Measurements from ENCODE around the gene JARID2.

Gene JARID2

DNA sequence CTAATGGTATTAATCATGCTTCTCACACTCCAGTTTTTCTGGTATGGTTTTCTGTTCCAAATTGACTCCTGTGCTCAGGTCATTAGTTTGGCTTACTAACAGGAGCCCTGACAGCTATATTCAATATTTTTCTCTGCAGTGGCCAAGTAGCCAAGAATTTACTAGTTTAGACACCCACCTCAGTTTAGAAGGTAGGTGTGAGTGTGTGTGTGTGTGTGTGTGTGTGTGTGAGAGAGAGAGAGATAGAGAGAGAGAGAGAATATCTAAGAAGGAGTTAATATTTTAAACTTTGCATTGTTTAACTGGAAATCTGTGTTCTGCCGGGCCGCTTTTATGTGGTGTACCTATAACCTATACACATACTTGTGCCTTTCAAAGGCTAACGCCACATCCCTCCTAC lies 18.5 kb downstream of the JARID2 start:
- FAIRE-seq (no peak), DNase-seq (ENCODE audit: insufficient read length, low spot score) (no peak)
- TF ChIP-seq TAF1 (IDR thresholded peaks at IDR 0.05; ENCODE audit: low read depth, low read length): no peak
- TF ChIP-seq POU2F2 (IDR thresholded peaks at IDR 0.05; ENCODE audit: low read depth, low read length): no peak
- no peak for TF ChIP-seq POLR2AphosphoS5 (IDR thresholded peaks at IDR 0.05; ENCODE audit: low read depth, low read length)
- TF ChIP-seq PAX5 (IDR thresholded peaks at IDR 0.05; ENCODE audit: insufficient read depth, low read length, severe bottlenecking): no peak
- TF ChIP-seq POLR2A (IDR thresholded peaks at IDR 0.05; ENCODE audit: low read depth, low read length): no peak
- no peak for TF ChIP-seq SPI1 (IDR thresholded peaks at IDR 0.05; ENCODE audit: low read depth, low read length)

DNA sequence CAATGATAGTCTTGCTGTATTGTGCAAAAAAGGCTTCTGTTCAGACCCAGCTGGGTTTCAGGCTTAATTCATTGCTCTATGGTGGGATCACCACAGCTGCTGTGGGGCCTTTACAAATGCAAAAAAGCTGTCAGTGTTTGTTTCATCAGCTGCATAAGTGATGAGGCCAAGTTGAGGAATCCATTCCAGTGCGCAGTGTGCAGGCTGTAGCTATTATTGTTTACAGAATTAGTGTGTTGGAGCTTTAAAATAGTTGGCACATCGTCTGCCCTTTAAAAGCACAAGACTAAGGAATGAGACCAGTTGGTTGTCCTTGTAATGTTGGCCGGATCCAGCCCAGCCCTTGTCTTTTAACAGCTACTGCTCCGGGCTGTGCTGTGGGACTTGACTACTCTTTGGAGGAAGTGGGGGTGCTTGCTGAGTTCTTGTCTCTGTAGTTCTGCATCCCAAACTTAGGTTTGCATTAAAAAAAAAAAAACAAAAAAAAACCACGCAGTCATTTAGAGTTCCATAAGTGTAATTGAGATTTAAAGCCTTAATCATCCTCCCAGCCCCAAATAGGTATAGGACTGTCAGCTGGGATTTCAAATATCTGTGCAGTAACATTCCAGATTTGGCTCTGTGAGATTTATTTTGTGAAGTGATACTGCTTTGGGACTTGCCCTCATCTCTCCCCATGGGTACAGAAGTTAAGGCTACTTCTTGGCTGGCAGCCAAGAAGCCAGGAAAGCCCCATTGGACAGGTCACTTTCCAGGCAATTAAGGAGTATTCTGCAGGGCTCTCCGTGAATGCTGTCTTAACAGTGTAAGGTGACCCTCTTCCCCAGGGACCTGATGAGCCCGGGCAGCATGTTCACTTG lies 19.3 kb downstream of the JARID2 start:
- TF ChIP-seq TAF1 (IDR thresholded peaks at IDR 0.05; ENCODE audit: low read depth, low read length) (no peak), SPI1 (IDR thresholded peaks at IDR 0.05; ENCODE audit: low read depth, low read length) (0 out of 2 replicates have a peak, but pooled peaks have one; percentile 1), POLR2A (IDR thresholded peaks at IDR 0.05; ENCODE audit: low read depth, low read length) (no peak), POLR2AphosphoS5 (IDR thresholded peaks at IDR 0.05; ENCODE audit: low read depth, low read length) (no peak), POU2F2 (IDR thresholded peaks at IDR 0.05; ENCODE audit: low read depth, low read length) (no peak), PAX5 (IDR thresholded peaks at IDR 0.05; ENCODE audit: insufficient read depth, low read length, severe bottlenecking) (no peak)
- DNase-seq (ENCODE audit: insufficient read length, low spot score) (no peak), FAIRE-seq (no peak)

GRCh38 chr6:15265787-15266186 lies 19.9 kb downstream of the JARID2 start:
- DNase-seq (ENCODE audit: insufficient read length, low spot score): no peak
- no peak for FAIRE-seq
- no peak for TF ChIP-seq TAF1 (IDR thresholded peaks at IDR 0.05; ENCODE audit: low read depth, low read length)
- TF ChIP-seq POLR2AphosphoS5 (IDR thresholded peaks at IDR 0.05; ENCODE audit: low read depth, low read length): no peak
- TF ChIP-seq POLR2A (IDR thresholded peaks at IDR 0.05; ENCODE audit: low read depth, low read length): no peak
- no peak for TF ChIP-seq PAX5 (IDR thresholded peaks at IDR 0.05; ENCODE audit: insufficient read depth, low read length, severe bottlenecking)
- TF ChIP-seq POU2F2 (IDR thresholded peaks at IDR 0.05; ENCODE audit: low read depth, low read length): no peak
- TF ChIP-seq SPI1 (IDR thresholded peaks at IDR 0.05; ENCODE audit: low read depth, low read length): no peak

GRCh38 chr6:15266423-15266996 lies 20.6 kb downstream of the JARID2 start:
- DNase-seq (ENCODE audit: insufficient read length, low spot score) (no peak), FAIRE-seq (peak; percentile 60)
- TF ChIP-seq PAX5 (IDR thresholded peaks at IDR 0.05; ENCODE audit: insufficient read depth, low read length, severe bottlenecking) (no peak), TAF1 (IDR thresholded peaks at IDR 0.05; ENCODE audit: low read depth, low read length) (no peak), POLR2AphosphoS5 (IDR thresholded peaks at IDR 0.05; ENCODE audit: low read depth, low read length) (no peak), POLR2A (IDR thresholded peaks at IDR 0.05; ENCODE audit: low read depth, low read length) (no peak), SPI1 (IDR thresholded peaks at IDR 0.05; ENCODE audit: low read depth, low read length) (peak; percentile 60)

DNA sequence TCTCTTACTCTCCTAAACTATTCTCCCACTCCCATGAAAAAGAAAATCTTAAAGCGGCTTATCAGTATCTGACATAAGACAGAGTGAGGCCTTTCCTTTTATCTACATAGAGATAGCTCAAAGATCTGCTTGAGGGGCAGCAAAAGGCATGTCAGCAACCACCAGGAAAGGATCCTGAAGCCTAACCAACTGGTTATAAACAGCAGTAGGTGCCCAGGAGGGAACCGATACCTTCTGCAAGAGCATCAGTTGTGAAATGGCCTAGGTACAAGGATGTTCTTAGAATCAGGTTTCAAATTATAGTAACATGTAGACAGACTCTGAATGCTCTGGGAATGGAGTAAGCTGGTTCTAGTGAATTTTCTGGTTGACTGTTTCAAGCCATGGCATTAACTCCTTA lies 21.4 kb downstream of the JARID2 start:
- TF ChIP-seq POU2F2 (IDR thresholded peaks at IDR 0.05; ENCODE audit: low read depth, low read length) (no peak), SPI1 (IDR thresholded peaks at IDR 0.05; ENCODE audit: low read depth, low read length) (peak; percentile 55)
- DNase-seq (ENCODE audit: insufficient read length, low spot score): no peak
- FAIRE-seq: no peak

GRCh38 chr6:15268137-15268908 lies 22.5 kb downstream of the JARID2 start:
- TF ChIP-seq POU2F2 (IDR thresholded peaks at IDR 0.05; ENCODE audit: low read depth, low read length) (no peak), POLR2AphosphoS5 (IDR thresholded peaks at IDR 0.05; ENCODE audit: low read depth, low read length) (no peak), POLR2A (IDR thresholded peaks at IDR 0.05; ENCODE audit: low read depth, low read length) (no peak), SPI1 (IDR thresholded peaks at IDR 0.05; ENCODE audit: low read depth, low read length) (no peak), TAF1 (IDR thresholded peaks at IDR 0.05; ENCODE audit: low read depth, low read length) (no peak), PAX5 (IDR thresholded peaks at IDR 0.05; ENCODE audit: insufficient read depth, low read length, severe bottlenecking) (no peak)
- DNase-seq (ENCODE audit: insufficient read length, low spot score): no peak

GRCh38 chr6:15269011-15269410 lies 23.1 kb downstream of the JARID2 start:
- TF ChIP-seq POU2F2 (IDR thresholded peaks at IDR 0.05; ENCODE audit: low read depth, low read length): no peak
- TF ChIP-seq PAX5 (IDR thresholded peaks at IDR 0.05; ENCODE audit: insufficient read depth, low read length, severe bottlenecking): no peak
- no peak for TF ChIP-seq POLR2AphosphoS5 (IDR thresholded peaks at IDR 0.05; ENCODE audit: low read depth, low read length)
- TF ChIP-seq TAF1 (IDR thresholded peaks at IDR 0.05; ENCODE audit: low read depth, low read length): no peak
- no peak for TF ChIP-seq SPI1 (IDR thresholded peaks at IDR 0.05; ENCODE audit: low read depth, low read length)
- no peak for TF ChIP-seq POLR2A (IDR thresholded peaks at IDR 0.05; ENCODE audit: low read depth, low read length)
- DNase-seq (ENCODE audit: insufficient read length, low spot score) (no peak), FAIRE-seq (no peak)

More at GRCh38 chr6:15268137-15268908, 22.5 kb downstream of the JARID2 start:
- no peak for FAIRE-seq

- no peak for TF ChIP-seq PAX5 (IDR thresholded peaks at IDR 0.05; ENCODE audit: insufficient read depth, low read length, severe bottlenecking)
- no peak for TF ChIP-seq TAF1 (IDR thresholded peaks at IDR 0.05; ENCODE audit: low read depth, low read length)
- TF ChIP-seq POLR2AphosphoS5 (IDR thresholded peaks at IDR 0.05; ENCODE audit: low read depth, low read length): no peak
- no peak for TF ChIP-seq SPI1 (IDR thresholded peaks at IDR 0.05; ENCODE audit: low read depth, low read length)
- TF ChIP-seq POLR2A (IDR thresholded peaks at IDR 0.05; ENCODE audit: low read depth, low read length): no peak
- TF ChIP-seq POU2F2 (IDR thresholded peaks at IDR 0.05; ENCODE audit: low read depth, low read length): no peak
- no peak for FAIRE-seq
- no peak for DNase-seq (ENCODE audit: insufficient read length, low spot score)
These were observed 23.8 kb downstream of the JARID2 start for GRCh38 chr6:15269619-15270018.

- DNase-seq (ENCODE audit: insufficient read length, low spot score): no peak
- no peak for TF ChIP-seq PAX5 (IDR thresholded peaks at IDR 0.05; ENCODE audit: insufficient read depth, low read length, severe bottlenecking)
- TF ChIP-seq SPI1 (IDR thresholded peaks at IDR 0.05; ENCODE audit: low read depth, low read length): no peak
- no peak for TF ChIP-seq POU2F2 (IDR thresholded peaks at IDR 0.05; ENCODE audit: low read depth, low read length)
- TF ChIP-seq POLR2A (IDR thresholded peaks at IDR 0.05; ENCODE audit: low read depth, low read length): no peak
- no peak for TF ChIP-seq TAF1 (IDR thresholded peaks at IDR 0.05; ENCODE audit: low read depth, low read length)
- FAIRE-seq: no peak
These were observed 24.5 kb downstream of the JARID2 start for GRCh38 chr6:15270402-15270801.
